HG03060 (cell line): Measurements from ENCODE around the gene WDR27.
"Not testable (repeated sequence)": the region's sequence is repeated elsewhere in the genome, so short reads cannot be mapped to it uniquely, and the experiment has no call there.

Experiments used
- ATAC-seq: cut with Tn5 transposase; IDR thresholded peaks from one replicate; pipeline ENCODE4 v1.9.1; 2021; ENCODE audit warnings: low read depth, moderate number of reproducible peaks; ENCODE audit not compliant: unreplicated experiment

The WDR27 gene

DNA sequence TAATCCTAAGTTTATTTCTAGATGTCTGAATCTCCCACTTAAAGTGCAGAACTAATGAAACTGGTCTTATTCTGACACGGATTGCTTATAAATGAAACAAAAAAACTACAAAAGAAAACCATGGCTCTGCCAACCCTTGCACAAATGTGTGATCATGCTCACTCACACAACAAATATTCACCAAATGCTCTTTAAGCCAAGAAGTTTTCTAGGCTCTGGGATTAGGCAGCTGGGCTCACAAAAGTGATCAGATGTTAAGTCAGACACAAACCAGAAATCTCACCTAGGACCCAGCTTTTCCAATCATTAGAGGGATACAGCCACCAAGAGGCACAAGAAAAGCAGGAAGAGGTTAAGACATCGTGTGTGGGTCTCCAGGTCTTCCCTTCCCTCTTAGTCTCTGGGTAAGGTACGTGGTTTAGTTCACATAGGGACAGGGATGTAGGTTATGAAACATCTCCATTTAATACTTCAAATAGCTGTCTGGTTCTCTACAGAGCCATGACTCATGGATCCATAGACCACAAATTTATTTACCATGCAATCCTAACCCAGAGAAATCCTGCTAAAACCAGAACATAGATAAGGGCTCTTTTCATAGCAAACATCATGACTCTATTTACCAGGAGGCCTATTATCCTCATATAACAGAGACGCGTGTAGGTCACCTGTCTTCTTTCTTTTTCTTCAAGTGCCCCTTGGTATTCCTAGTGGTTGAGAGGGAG lies 165.2 kb downstream of the WDR27 start:
- no peak for ATAC-seq

DNA sequence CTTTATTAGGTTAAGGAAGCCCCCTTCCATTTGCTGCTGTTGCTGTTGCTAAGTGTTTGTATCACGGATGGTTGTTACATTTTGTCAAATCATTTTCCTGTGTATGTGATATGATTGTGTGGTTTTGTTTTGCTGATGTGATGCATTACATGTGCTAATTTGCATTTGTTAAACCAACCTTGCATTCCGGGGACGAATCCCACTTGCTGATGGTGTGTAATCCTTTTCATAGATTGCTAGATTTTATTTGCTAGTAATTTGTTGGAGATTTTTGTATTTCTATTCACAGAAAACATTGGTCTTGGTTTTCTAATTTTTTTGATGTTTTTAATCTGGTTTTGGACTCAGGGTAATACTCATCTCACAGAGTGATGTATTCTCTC lies 167.8 kb downstream of the WDR27 start:
- no peak for ATAC-seq

GRCh38 chr6:169533301-169534038 lies 168.4 kb downstream of the WDR27 start:
- no peak for ATAC-seq

DNA sequence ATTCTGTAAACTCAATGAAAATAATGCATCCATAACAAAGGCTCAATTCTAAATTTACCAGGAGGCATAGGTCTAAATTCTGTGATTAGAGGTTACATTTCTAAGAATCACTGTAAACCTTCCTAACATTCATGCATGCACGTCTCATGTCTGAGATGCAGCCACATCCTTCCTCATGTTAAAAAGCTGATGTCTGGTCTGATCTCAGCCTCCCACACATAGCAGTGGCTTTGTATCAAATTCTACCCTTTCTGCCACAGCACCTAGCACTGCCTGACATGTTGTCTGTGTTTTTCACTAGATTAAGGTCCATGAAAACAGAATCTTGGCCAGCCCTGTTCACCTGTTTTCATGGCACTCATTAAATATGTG lies 171.1 kb downstream of the WDR27 start:
- ATAC-seq, result no peak

GRCh38 chr6:169529931-169530751 lies 171.7 kb downstream of the WDR27 start:
- ATAC-seq, result no peak

DNA sequence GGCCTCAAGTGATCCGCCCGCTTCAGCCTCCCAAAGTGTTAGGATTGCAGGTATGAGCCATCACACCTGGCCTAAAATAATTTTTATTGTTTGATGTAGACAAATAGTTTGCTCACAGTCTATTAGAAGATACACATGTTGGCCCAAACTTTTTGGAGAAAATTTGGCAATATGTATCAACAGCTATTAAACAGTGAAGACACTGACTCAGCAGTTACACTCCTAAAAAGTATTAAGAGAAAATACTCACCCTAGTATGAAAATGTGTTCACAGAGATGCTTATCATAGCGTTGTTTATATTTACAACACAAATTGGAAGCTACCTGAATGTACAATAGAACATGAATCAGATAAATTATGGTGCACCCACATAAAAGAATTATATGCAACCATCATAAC lies 173.1 kb downstream of the WDR27 start:
- no peak for ATAC-seq

GRCh38 chr6:169527306-169527705 lies 174.5 kb downstream of the WDR27 start:
- ATAC-seq, result no peak

- no peak for ATAC-seq
These were observed 180.0 kb downstream of the WDR27 start for GRCh38 chr6:169521825-169522224.

- no peak for ATAC-seq
These were observed 181.7 kb downstream of the WDR27 start for GRCh38 chr6:169520104-169520503.

DNA sequence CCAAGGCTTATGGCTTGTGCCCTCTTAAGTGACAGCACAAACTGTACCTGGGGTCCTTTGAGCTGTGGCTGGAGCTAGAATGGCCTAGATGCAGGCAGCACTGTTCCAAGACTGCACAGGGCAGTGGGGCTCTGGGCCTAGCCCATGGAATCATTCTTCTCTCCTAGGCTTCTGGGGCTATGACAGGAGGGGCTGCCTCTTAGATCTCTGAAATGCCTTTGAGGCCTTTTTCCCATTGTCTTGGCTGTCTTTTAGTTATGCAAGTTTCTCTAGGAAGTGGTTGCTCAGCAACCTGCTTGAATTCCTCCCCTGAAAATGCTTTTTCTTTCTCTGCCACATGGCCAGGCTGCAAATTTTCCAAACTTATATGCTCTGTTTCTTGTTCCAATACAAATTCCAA lies 183.4 kb downstream of the WDR27 start:
- no peak for ATAC-seq

GRCh38 chr6:169513478-169514193 lies 188.2 kb downstream of the WDR27 start:
- no peak for ATAC-seq

DNA sequence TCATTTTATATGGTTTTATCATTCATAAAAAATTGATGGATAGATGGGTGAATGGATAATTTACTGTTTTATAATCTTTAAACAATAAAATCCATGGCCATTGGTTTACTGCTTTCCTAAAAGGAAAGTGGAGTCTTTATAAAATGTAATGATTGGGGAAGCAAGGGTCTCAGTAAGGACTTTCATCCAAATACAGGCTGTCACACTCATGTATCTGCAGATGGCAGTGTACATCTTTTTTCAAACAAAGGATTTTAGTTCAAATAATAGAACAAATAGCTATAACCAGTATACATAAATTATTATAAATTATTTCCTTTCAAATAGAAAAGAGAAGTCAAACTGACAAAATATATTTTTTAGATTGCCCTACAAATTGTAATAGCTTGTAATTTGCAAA lies 190.0 kb downstream of the WDR27 start:
- ATAC-seq, result not testable (repeated sequence)

GRCh38 chr6:169510871-169511270 lies 191.0 kb downstream of the WDR27 start:
- ATAC-seq, result no peak

- no peak for ATAC-seq
These were observed 193.4 kb downstream of the WDR27 start for GRCh38 chr6:169508452-169508851.

- ATAC-seq, result no peak
These were observed 198.2 kb downstream of the WDR27 start for GRCh38 chr6:169503422-169504152.

DNA sequence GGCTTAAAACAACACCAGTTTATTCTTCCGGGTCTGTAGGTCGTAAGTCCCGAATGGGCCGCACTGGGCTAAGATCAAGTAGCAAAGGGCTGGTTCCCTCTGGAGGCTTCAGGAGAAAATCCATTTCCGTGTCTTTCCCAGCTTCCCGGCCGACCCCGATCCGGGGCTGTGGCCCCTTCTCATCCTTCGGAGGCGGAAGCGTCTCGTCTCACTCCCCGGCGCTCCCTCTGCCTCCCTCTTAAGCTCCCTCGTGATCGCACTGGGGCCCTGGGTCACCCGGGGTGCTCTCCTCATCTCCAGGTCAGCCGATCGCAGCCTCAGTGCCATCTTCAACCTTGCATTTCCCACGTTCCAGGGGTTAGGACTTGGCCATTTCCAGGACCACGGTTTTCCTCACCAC lies 199.4 kb downstream of the WDR27 start:
- no peak for ATAC-seq

- no peak for ATAC-seq
These were observed 200.0 kb downstream of the WDR27 start for GRCh38 chr6:169501777-169502313.

DNA sequence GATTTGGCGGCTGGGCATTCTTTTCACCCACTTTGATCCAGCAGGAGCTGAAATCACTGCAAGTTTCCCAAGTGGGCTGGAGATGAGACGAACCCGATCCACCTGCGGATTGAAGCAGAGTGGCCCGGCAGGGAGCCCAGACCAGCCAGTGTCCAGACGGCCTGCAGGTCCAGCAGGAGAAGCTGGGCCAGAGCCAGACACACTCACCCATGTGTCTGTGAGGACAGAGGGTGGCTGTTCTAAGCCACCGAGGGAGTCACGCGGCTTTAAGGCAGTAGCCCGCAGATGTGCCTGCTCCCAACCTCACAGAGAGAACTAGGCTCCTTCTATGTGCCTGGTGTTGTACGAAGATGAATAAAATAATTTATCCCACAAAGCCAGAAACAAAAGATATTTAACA lies 200.7 kb downstream of the WDR27 start:
- ATAC-seq, result no peak

- no peak for ATAC-seq
These were observed 201.1 kb downstream of the WDR27 start for GRCh38 chr6:169500688-169501087.

DNA sequence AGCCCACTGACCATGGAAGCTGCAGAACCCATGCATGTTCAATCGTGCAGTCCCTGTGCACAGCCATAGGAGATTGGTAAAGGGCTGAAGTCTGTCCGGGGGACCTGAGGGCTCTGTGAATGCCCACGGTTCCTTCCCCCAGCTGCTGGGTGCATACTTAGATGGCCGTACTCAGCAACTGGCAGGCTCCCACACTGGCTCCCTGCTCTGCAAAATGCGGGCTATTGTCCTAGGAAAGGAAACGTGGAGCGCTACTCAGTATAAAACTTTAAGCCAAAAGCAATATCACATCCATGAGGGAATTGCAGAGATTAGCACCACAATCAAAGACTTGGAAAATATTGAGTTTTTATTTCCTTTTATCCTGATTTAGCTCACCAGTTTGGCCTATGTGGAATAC lies 202.0 kb downstream of the WDR27 start:
- no peak for ATAC-seq
